ENCODE measurements around the gene SLC6A1.

SLC6A1 gene

DNA sequence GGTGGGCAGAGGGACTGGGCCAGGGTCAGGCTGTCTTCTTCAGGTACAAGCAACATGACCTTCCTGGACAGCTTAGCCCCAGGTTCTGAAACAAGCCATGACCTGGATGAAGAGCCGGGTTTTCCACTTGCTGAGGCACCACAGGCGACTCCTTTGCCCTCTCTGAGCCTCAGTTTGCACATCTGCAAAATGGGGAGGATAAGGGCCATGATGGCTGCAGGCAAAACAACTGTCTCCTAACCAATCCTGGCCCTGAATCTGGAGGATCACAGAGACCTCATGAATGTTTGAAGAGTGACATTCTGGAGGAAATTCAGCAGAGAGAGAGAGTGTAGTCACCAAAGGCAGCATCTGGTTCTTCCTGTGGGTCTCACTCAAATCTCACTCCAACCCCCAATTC, 8.0 kb downstream of the SLC6A1 start:
- Histone ChIP-seq H3K4me1 (ENCODE audit: control insufficient read depth in 5 of 5, insufficient read depth in 5 of 5, low read length in 5 of 5) (no peaks in the 10 kb centered on the region), H3K36me3 (ENCODE audit: control insufficient read depth in 5 of 5, insufficient read depth in 5 of 5, low read length in 5 of 5) (no peaks in the 10 kb centered on the region), H3K27me3 (ENCODE audit: control insufficient read depth in 5 of 5, insufficient read depth in 4 of 5, low read length in 5 of 5) (peaks cover 10 to 55% (median 28%) of the 10 kb centered on the region in 5 donors), H3K9me3 (ENCODE audit: control insufficient read depth in 5 of 5, low read length in 5 of 5) (no peaks in the 10 kb centered on the region), H3K9ac (ENCODE audit: low read length in 5 of 5) (no peak overlapping the region), H3K27ac (ENCODE audit: low read depth, low read length) (no peak overlapping the region), H3K4me3 (ENCODE audit: low read depth in 1 of 5, low read length in 5 of 5) (no peak overlapping the region)

DNA sequence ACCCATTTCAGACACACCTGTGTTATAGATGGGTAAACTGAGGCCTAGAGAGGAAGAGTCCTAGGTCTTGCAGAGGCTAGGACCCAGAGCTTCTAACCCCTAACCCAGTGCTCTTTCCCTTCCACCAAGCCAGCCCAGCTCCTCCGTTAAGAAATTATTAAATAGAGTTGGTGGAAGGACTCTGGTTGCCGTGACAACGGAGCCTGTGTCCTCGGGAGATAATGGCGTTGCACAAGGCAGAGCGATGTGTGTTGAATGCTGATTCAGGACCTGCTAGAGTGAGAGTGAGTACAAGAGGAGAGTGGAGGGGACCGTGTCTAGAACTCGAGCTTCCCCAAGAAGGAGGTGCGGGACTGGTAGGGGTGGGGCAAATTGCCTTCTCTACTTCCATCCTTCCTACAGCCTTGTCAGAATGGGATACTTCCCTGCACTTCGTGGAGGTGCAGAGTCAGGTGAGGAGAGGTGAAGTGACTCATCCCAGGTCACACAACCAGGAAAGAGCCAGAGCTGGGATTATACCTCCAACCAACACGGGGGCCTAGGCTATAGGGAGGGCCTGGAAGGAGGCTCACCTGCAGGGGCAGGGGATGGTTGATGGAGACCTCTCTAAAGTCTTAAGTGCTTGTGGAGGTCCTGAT, 8.6 kb downstream of the SLC6A1 start:
- no peak overlapping the region for H3K9ac ChIP-seq (ENCODE audit: low read length in 5 of 5)
- no peak overlapping the region for H3K27ac ChIP-seq (ENCODE audit: low read depth, low read length)
- H3K4me3 ChIP-seq (ENCODE audit: low read depth in 1 of 5, low read length in 5 of 5): no peak overlapping the region
- no peaks in the 10 kb centered on the region for H3K9me3 ChIP-seq (ENCODE audit: control insufficient read depth in 5 of 5, low read length in 5 of 5)
- H3K4me1 ChIP-seq (ENCODE audit: control insufficient read depth in 5 of 5, insufficient read depth in 5 of 5, low read length in 5 of 5): no peaks in the 10 kb centered on the region
- no peaks in the 10 kb centered on the region for H3K36me3 ChIP-seq (ENCODE audit: control insufficient read depth in 5 of 5, insufficient read depth in 5 of 5, low read length in 5 of 5)
- H3K27me3 ChIP-seq (ENCODE audit: control insufficient read depth in 5 of 5, insufficient read depth in 4 of 5, low read length in 5 of 5): peaks cover 10 to 48% (median 25%) of the 10 kb centered on the region in 5 donors

DNA sequence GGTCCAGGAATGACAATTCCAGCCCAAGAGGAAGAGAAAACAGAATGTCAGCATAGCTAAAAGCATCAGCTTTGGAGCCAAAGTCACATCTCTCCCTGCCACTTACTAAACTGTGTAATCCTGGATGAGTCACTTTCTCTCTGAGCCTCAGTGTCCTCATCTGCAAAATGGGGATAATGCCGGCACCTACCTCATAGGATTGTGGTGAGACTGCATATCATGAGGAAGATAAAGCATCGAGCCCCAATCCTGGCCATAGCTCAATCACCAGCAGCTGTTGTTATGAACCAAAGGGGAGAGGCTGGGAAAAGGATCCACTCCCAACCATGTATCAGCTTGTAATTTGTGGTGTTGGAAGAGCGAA, 9.1 kb downstream of the SLC6A1 start:
- no peak overlapping the region for H3K4me3 ChIP-seq (ENCODE audit: low read depth in 1 of 5, low read length in 5 of 5)
- H3K9ac ChIP-seq (ENCODE audit: low read length in 5 of 5): no peak overlapping the region
- no peaks in the 10 kb centered on the region for H3K4me1 ChIP-seq (ENCODE audit: control insufficient read depth in 5 of 5, insufficient read depth in 5 of 5, low read length in 5 of 5)

DNA sequence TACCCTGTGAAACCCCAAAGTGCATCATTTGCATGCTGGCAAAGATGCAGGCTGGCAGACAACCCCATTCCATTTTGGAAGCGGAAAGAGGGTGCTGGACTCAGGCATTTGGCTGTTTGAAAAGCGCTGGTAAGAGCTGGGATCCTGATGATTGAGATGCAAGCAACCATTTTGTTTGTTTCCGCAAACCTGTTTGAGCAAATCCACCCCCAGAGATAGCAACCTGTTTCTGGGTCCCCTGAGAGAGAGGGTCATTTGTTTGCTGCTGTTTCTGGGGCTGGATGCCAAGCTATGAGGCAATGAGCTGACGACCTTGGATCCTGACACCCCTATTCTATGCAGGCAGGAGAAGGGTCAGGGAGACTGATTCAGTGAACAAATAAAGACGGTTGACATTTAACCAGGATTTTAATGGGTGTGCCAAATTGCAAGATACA, 9.8 kb downstream of the SLC6A1 start:
- Histone ChIP-seq H3K36me3 (ENCODE audit: control insufficient read depth in 5 of 5, insufficient read depth in 5 of 5, low read length in 5 of 5) (no peaks in the 10 kb centered on the region), H3K9me3 (ENCODE audit: control insufficient read depth in 5 of 5, low read length in 5 of 5) (no peaks in the 10 kb centered on the region), H3K4me3 (ENCODE audit: low read depth in 1 of 5, low read length in 5 of 5) (no peak overlapping the region), H3K9ac (ENCODE audit: low read length in 5 of 5) (no peak overlapping the region), H3K27me3 (ENCODE audit: control insufficient read depth in 5 of 5, insufficient read depth in 4 of 5, low read length in 5 of 5) (peaks cover 10 to 38% (median 25%) of the 10 kb centered on the region in 5 donors), H3K4me1 (ENCODE audit: control insufficient read depth in 5 of 5, insufficient read depth in 5 of 5, low read length in 5 of 5) (no peaks in the 10 kb centered on the region), H3K27ac (ENCODE audit: low read depth, low read length) (no peak overlapping the region)

More for the DNA sequence above, 9.1 kb downstream of the SLC6A1 start:
- Histone ChIP-seq H3K36me3 (ENCODE audit: control insufficient read depth in 5 of 5, insufficient read depth in 5 of 5, low read length in 5 of 5) (no peaks in the 10 kb centered on the region), H3K9me3 (ENCODE audit: control insufficient read depth in 5 of 5, low read length in 5 of 5) (no peaks in the 10 kb centered on the region), H3K27me3 (ENCODE audit: control insufficient read depth in 5 of 5, insufficient read depth in 4 of 5, low read length in 5 of 5) (peaks cover 10 to 43% (median 25%) of the 10 kb centered on the region in 5 donors), H3K27ac (ENCODE audit: low read depth, low read length) (no peak overlapping the region)

DNA sequence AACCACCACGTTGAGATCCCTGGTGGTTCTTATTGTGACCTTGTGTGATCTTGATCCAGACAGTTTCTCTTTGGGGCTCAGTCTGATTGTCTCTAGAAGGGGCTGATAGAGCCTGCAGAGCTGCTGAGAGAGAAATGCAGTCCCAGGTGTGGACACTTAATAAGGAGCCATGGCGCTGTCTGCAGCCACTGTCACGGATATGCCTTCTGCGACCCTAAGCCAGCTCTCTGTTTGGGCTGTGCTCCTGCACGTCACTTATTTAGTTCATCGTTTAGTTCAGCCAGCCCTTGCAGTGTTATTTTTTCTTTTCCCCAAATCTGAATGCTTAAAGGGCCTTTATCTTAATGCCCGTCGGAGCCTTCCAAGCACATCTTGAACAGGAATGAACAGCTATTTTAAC, 12.0 kb downstream of the SLC6A1 start:
- Histone ChIP-seq H3K36me3 (ENCODE audit: control insufficient read depth in 5 of 5, insufficient read depth in 5 of 5, low read length in 5 of 5) (no peaks in the 10 kb centered on the region), H3K27me3 (ENCODE audit: control insufficient read depth in 5 of 5, insufficient read depth in 4 of 5, low read length in 5 of 5) (peaks cover 10 to 31% (median 26%) of the 10 kb centered on the region in 5 donors), H3K4me3 (ENCODE audit: low read depth in 1 of 5, low read length in 5 of 5) (no peak overlapping the region), H3K27ac (ENCODE audit: low read depth, low read length) (no peak overlapping the region), H3K4me1 (ENCODE audit: control insufficient read depth in 5 of 5, insufficient read depth in 5 of 5, low read length in 5 of 5) (no peaks in the 10 kb centered on the region), H3K9me3 (ENCODE audit: control insufficient read depth in 5 of 5, low read length in 5 of 5) (no peaks in the 10 kb centered on the region), H3K9ac (ENCODE audit: low read length in 5 of 5) (no peak overlapping the region)

DNA sequence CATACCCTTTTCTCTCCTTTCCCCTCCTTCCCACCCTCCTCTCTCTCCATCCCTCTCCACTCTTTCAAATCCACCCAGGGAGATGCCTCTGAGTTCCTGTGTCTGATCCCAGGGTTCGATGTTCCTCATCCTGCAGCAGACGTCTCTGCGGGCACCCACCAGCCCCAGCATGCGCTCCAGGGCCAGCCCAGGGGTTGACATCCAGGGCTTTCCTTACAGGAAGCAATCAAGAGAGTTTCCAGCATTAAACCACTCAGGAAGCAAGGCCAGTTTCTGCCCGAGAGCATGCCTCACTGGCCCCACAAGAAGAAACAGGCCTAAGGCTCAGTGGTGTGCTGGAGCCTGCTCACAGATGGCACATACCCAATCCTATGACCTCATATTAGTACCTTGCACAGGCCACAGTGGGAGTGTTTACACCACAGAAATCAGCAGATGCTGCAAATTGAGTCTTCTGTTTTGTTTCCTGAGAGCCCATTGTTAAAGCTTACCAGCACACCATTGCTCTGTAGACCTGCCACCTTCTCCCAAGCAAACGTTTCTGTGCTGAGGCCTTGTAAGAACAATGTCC, 13.2 kb downstream of the SLC6A1 start:
- Histone ChIP-seq H3K36me3 (ENCODE audit: control insufficient read depth in 5 of 5, insufficient read depth in 5 of 5, low read length in 5 of 5) (no peaks in the 10 kb centered on the region), H3K27me3 (ENCODE audit: control insufficient read depth in 5 of 5, insufficient read depth in 4 of 5, low read length in 5 of 5) (peaks cover 9 to 21% (median 19%) of the 10 kb centered on the region in 5 donors), H3K27ac (ENCODE audit: low read depth, low read length) (no peak overlapping the region), H3K9ac (ENCODE audit: low read length in 5 of 5) (no peak overlapping the region), H3K9me3 (ENCODE audit: control insufficient read depth in 5 of 5, low read length in 5 of 5) (no peaks in the 10 kb centered on the region), H3K4me1 (ENCODE audit: control insufficient read depth in 5 of 5, insufficient read depth in 5 of 5, low read length in 5 of 5) (no peaks in the 10 kb centered on the region), H3K4me3 (ENCODE audit: low read depth in 1 of 5, low read length in 5 of 5) (no peak overlapping the region)

DNA sequence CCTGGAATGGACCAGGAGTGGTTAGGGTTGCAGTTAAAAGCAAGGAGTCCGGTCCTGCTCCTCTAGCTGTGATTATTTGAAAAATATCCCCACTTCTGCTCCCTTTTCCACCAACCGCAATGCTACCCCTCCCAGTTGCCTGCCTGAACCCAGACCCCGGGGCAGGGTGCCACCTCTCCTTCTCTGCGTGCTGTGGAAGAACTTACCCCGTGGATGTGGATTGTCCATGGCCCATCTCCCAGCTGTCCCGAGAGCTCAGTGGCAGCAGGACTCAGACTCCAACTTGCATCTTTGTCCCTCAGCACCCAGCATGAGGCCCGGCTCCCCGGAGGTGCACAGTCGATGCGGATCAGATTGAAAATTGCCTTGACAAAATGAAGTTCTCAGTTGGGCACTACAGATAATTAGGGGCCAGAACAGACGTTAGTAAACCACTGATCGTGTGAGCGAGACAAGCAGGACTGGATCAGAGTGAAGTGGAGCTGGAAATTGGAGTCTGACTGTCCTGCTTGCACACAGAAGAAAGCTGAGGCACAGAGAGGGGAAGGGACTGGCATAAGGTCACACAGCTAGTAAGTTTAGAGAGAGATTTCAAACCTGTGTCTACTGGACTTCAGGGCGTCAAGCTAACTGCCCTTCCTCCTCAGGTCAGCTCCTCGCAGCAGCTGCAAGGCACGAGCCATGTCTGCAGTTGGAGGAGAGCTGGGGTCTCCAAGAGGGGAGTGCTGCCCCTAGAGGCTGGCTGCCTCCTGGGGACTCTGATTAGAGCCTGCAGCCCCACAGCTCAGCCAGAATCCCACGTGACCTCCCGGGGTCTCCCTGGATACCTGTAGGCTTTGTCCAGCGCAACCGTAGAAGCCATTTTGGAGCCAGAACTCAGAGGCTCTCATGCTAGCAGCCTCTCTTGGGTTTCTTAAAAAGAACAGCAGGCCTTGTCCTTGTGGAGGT, 14.7 kb downstream of the SLC6A1 start:
- no peaks in the 10 kb centered on the region for H3K4me1 ChIP-seq (ENCODE audit: control insufficient read depth in 5 of 5, insufficient read depth in 5 of 5, low read length in 5 of 5)
- no peak overlapping the region for H3K9ac ChIP-seq (ENCODE audit: low read length in 5 of 5)
- no peaks in the 10 kb centered on the region for H3K9me3 ChIP-seq (ENCODE audit: control insufficient read depth in 5 of 5, low read length in 5 of 5)
- peaks cover 2 to 8% (median 6%) of the 10 kb centered on the region in 5 donors for H3K27me3 ChIP-seq (ENCODE audit: control insufficient read depth in 5 of 5, insufficient read depth in 4 of 5, low read length in 5 of 5)
- H3K4me3 ChIP-seq (ENCODE audit: low read depth in 1 of 5, low read length in 5 of 5): no peak overlapping the region
- no peaks in the 10 kb centered on the region for H3K36me3 ChIP-seq (ENCODE audit: control insufficient read depth in 5 of 5, insufficient read depth in 5 of 5, low read length in 5 of 5)
- no peak overlapping the region for H3K27ac ChIP-seq (ENCODE audit: low read depth, low read length)

DNA sequence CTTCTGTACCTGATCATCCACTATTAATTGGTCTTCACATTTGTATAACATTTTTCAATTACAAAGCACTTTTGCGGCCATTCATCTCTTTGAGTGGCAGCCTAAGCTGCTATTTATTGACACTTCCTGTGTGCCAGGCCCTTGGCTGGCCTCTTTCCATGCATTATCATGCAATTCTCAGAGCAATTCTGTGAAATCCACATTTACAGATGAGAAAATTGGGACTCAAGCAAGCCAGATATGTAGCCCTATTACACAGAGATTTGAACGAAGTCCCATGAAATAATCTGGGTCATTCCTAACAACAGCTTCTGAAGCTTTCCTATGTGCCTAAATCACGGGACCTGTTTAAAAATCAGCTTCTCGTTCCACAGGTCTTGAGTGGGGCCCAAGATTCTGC, 17.4 kb downstream of the SLC6A1 start:
- Histone ChIP-seq H3K27ac (ENCODE audit: low read depth, low read length) (no peak overlapping the region), H3K9ac (ENCODE audit: low read length in 5 of 5) (no peak overlapping the region), H3K4me3 (ENCODE audit: low read depth in 1 of 5, low read length in 5 of 5) (no peak overlapping the region), H3K27me3 (ENCODE audit: control insufficient read depth in 5 of 5, insufficient read depth in 4 of 5, low read length in 5 of 5) (peaks cover 0 to 12% (median 5%) of the 10 kb centered on the region in 5 donors), H3K9me3 (ENCODE audit: control insufficient read depth in 5 of 5, low read length in 5 of 5) (no peaks in the 10 kb centered on the region), H3K4me1 (ENCODE audit: control insufficient read depth in 5 of 5, insufficient read depth in 5 of 5, low read length in 5 of 5) (no peaks in the 10 kb centered on the region), H3K36me3 (ENCODE audit: control insufficient read depth in 5 of 5, insufficient read depth in 5 of 5, low read length in 5 of 5) (no peaks in the 10 kb centered on the region)

DNA sequence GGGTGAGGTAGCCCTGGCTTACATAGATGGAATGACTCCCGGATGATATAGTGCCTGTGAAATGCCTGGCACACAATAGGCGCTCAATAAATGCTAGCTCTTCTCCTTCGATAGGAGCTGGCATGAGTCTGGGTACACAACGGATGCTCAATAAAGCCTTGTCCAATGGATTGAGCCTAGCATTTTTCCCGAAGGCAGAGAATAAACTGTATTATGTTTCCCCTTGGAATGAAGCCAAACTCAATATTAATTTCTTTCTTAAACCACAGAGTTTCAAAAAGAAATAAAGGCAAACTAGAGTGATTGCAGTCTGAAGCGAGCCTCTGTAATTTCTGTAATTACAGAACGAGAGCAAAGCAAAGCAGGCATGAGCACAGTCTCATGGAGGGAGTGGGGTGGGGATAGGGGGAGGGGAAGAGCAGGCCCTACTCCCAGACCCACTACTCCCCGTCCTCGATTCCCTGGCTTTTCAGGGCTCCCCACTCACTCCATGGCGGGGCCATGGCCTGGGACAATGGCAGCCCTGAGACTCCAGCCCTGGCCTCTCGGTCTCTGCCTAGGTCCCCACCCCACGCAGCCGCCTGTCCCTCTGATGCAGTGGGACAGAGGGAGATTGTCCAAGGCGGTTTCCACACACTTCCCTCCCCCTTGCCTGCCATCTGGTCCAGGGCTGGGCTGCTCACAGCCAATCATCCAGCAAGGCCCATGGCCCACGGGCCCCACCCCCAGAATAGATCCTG, 18.0 kb downstream of the SLC6A1 start:
- Histone ChIP-seq H3K4me3 (ENCODE audit: low read depth in 1 of 5, low read length in 5 of 5) (no peak overlapping the region), H3K27ac (ENCODE audit: low read depth, low read length) (no peak overlapping the region), H3K4me1 (ENCODE audit: control insufficient read depth in 5 of 5, insufficient read depth in 5 of 5, low read length in 5 of 5) (no peaks in the 10 kb centered on the region), H3K27me3 (ENCODE audit: control insufficient read depth in 5 of 5, insufficient read depth in 4 of 5, low read length in 5 of 5) (peaks cover 0 to 13% (median 9%) of the 10 kb centered on the region in 5 donors), H3K36me3 (ENCODE audit: control insufficient read depth in 5 of 5, insufficient read depth in 5 of 5, low read length in 5 of 5) (no peaks in the 10 kb centered on the region), H3K9me3 (ENCODE audit: control insufficient read depth in 5 of 5, low read length in 5 of 5) (no peaks in the 10 kb centered on the region), H3K9ac (ENCODE audit: low read length in 5 of 5) (no peak overlapping the region)

All from subcutaneous abdominal adipose tissue (tissue), 5 donors.